ENCODE results near the gene AGBL5. TPM values are rescaled to one million over a fixed set of nuclear protein-coding genes. Genes with fewer than 3 reads are reported as not detected.

Gene AGBL5
- total and polyA plus RNA-seq, 9 of the 15 experiments (the other 6 are each of a cell fraction or from before 2014, with no cell fraction given), result 3.3 to 52.7 (median 26.2) TPM

GRCh38 chr2:27085673-27086089 lies 34.2 kb downstream of the AGBL5 start (continued):
- TF ChIP-seq MGA (IDR thresholded peaks at IDR 0.05) (peak; percentile 54), CCAR2 (IDR thresholded peaks at IDR 0.05; ENCODE audit: low read depth, low read length) (no peak), EGR1 (conservative IDR thresholded peaks at IDR 0.05) (no peak), COPS2 (conservative IDR thresholded peaks at IDR 0.05) (no peak), TRIM25 (IDR thresholded peaks at IDR 0.05; ENCODE audit: borderline replicate concordance) (no peak), POLR2G (IDR thresholded peaks at IDR 0.05; ENCODE audit: low read depth, low read length) (no peak), ZNF280B (CRISPR knock-in tag; IDR thresholded peaks at IDR 0.05) (no peak), OTX1 (CRISPR knock-in tag; IDR thresholded peaks at IDR 0.05) (0 out of 2 replicates have a peak, but pooled peaks have one; percentile 6), RCOR1 (IDR thresholded peaks at IDR 0.05; ENCODE audit: borderline replicate concordance in 1 of 2, low read depth in 2 of 2, low read length in 2 of 2) (peak in 1 of 2 experiments; percentile 44; a peak in 1 of 4 replicates), ZFX (CRISPR knock-in tag; IDR thresholded peaks at IDR 0.05) (peak; percentile 42)
